HG03442 (cell line): ENCODE data around the gene PROCR.
"Not testable (repeated sequence)": the region's sequence is repeated elsewhere in the genome, so short reads cannot be mapped to it uniquely, and the experiment has no call there.

Source experiments
- ATAC-seq: cut with Tn5 transposase; IDR thresholded peaks from one replicate; pipeline ENCODE4 v1.9.1; 2021; ENCODE audit warnings: mild to moderate bottlenecking, moderate library complexity; ENCODE audit not compliant: unreplicated experiment

The PROCR gene

GRCh38 chr20:35164531-35164930 lies 7.3 kb upstream of the PROCR start:
- not testable (repeated sequence) for ATAC-seq

GRCh38 chr20:35165221-35166185 lies 6.4 kb upstream of the PROCR start:
- no peak for ATAC-seq

GRCh38 chr20:35166242-35166830 lies 5.5 kb upstream of the PROCR start:
- ATAC-seq, result no peak

- ATAC-seq, result no peak
These were observed 4.1 kb upstream of the PROCR start for GRCh38 chr20:35167787-35168186.

- not testable (repeated sequence) for ATAC-seq
These were observed 3.0 kb upstream of the PROCR start for GRCh38 chr20:35168701-35169409.

GRCh38 chr20:35171438-35171752 lies 477 bp upstream of the PROCR start:
- ATAC-seq, result no peak

GRCh38 chr20:35172434-35172806 lies 548 bp downstream of the PROCR start:
- ATAC-seq, result no peak

- ATAC-seq, result no peak
These were observed 1.8 kb downstream of the PROCR start for GRCh38 chr20:35173576-35174192.

GRCh38 chr20:35174458-35175216 lies 2.8 kb downstream of the PROCR start:
- no peak for ATAC-seq

GRCh38 chr20:35176132-35176531 lies 4.3 kb downstream of the PROCR start:
- no peak for ATAC-seq

GRCh38 chr20:35179292-35180212 lies 7.7 kb downstream of the PROCR start:
- ATAC-seq, result no peak

- ATAC-seq, result no peak
These were observed 8.4 kb downstream of the PROCR start for GRCh38 chr20:35180266-35180665.

GRCh38 chr20:35181731-35182130 lies 9.9 kb downstream of the PROCR start:
- no peak for ATAC-seq

GRCh38 chr20:35186691-35187289 lies 14.9 kb downstream of the PROCR start:
- not testable (repeated sequence) for ATAC-seq

GRCh38 chr20:35187584-35188190 lies 15.8 kb downstream of the PROCR start:
- no peak for ATAC-seq

- not testable (repeated sequence) for ATAC-seq
These were observed 17.4 kb downstream of the PROCR start for GRCh38 chr20:35189223-35189622.

GRCh38 chr20:35190556-35190955 lies 18.7 kb downstream of the PROCR start:
- ATAC-seq, result no peak

- no peak for ATAC-seq
These were observed 19.7 kb downstream of the PROCR start for GRCh38 chr20:35191419-35192117.
